Measurements from ENCODE around the gene TRIO.

Gene TRIO

GRCh38 chr5:14148483-14148882 is 5.3 kb downstream of the TRIO start:
- no peak for DNase-seq (ENCODE audit: low read depth)

- no peak for DNase-seq (ENCODE audit: low read depth)
These were observed 5.9 kb downstream of the TRIO start for GRCh38 chr5:14148890-14149671.

GRCh38 chr5:14149672-14150274 is 6.6 kb downstream of the TRIO start:
- DNase-seq (ENCODE audit: low read depth), result no peak

GRCh38 chr5:14151416-14151815 is 8.3 kb downstream of the TRIO start:
- no peak for DNase-seq (ENCODE audit: low read depth)

DNA sequence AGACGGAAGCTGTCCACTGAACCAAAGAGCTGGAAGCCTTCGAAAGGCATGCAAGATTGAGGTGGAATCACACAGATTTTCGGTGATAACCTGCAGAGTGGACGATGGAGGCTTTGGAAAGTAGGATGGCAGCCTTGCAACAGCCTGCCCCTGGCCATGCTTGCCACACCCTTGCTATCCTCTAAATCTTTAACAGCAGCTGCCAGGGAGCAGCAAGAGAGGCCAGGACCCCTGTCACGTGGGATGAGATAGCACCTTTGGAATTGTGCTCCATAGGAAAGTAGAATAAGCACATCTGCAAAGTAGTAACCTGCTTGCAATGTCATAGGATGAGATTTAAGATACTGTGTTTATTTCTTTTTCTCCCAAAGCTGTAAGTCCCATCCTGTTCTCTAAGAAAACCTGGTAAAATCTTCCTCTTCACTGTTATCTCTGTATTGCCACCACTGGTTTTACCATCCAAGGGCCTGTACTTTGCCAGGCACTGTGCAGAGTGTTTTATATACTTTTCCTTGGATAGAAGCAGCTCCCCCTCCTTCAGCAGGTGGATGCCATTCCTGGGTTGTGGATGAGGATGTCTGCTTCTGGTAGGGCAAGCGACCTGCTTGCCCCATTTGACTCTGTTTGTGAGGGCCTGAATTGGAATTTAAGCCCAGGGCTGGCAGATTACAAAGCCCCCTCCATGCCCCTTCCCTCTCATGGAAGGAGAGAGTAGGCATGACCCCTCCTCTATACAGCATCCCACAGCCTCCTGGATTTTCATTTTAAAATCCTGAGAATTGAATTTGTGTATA is 10.1 kb downstream of the TRIO start:
- no peak for DNase-seq (ENCODE audit: low read depth)

GRCh38 chr5:14153932-14154731 is 11.0 kb downstream of the TRIO start:
- DNase-seq (ENCODE audit: low read depth), result no peak

- DNase-seq (ENCODE audit: low read depth), result no peak
These were observed 11.9 kb downstream of the TRIO start for GRCh38 chr5:14155075-14155474.

GRCh38 chr5:14155739-14156138 is 12.6 kb downstream of the TRIO start:
- no peak for DNase-seq (ENCODE audit: low read depth)

DNA sequence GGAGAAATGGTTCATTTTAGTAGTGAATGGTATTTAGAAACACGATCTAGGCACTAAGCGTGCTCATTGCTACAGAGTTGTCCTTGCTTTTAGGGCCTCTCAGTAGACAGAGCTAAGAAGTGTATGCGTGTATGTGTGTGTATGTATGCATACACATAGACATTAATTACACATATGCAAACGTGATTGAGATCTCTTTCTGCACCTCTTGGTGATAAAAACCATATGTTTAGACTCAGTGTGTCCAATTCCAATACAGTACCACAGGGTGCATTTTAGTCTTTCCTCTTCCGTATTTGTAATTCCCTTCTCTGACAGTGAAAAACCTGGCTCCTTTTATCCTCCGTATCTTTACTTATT is 13.1 kb downstream of the TRIO start:
- DNase-seq (ENCODE audit: low read depth), result no peak

DNA sequence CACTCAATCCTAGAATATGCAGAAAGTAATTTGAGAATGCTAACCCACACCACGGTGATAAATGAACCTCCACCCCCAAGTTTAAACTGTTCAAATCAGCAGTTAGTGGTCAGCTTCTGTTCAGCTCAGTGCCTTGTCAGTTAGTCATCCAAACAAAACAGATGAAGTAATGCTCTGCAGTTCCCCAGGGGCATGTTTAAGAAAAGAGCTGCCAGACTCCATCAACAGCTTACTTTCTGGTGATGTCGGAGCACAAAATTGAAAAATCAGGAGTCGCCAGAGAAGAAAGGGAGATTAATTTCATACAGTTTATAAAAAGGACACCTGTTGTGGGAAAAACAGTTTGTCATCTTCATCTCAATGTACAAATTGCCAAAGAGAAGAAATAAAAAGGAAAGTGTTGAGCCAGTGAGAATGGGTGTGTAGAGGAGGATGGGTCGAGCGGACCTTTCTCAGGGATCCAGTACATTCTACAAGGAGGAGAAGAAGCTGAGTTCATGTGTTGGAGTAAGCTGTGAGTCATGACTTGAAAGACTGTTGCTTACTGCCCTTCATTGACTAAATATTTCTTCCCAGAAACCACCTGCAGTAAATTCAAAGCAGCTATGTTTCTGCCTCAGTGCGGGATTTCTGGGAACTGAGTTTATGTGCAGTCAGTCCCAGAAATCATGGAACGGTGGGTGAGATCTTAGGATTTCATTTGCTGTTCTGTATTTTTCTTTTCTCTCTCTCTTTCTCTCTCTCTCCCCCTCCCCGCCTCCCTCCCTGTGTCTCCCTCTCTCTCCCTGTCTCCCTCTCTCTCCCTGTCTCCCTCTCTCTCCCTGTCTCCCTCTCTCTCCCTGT is 13.7 kb downstream of the TRIO start:
- DNase-seq (ENCODE audit: low read depth), result peak; percentile 93

- no peak for DNase-seq (ENCODE audit: low read depth)
These were observed 14.3 kb downstream of the TRIO start for GRCh38 chr5:14157493-14157782.

DNA sequence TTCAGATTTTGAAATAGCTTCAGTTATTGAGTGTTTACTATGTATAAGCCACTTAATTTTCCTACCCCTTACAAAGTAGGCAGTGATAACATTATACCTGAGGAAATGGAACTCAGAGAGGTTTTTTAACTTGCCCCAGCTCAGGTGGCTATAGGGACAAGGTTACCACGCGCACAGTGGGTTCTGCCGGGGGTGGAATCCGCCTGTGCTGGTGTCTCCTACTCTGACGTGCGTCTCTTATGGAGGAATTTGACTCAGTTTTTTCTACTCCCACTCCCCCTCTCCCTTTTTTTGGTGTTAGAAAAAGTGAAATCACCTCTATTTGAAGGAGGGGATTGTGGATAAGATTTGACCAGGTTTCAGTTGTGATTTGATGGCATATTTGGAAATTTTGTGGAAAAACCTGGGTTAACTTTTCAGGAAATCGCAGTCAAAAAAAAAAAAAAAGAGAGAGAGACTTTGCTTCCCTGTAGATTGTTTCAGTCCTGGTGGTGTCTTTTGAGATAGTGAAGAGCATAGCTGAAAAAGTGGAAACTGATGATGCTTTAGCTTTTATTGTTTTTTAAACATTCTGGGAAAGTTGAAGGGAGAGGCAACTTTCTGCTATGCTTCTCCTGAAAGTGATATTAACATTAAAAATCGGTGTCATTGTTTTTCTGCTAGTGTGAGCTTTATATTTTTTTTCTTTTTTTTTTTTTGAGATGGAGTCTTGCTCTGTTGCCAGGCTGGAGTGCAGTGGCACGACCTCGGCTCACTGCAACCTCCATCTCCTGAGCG is 15.9 kb downstream of the TRIO start:
- DNase-seq (ENCODE audit: low read depth), result no peak

- DNase-seq (ENCODE audit: low read depth), result no peak
These were observed 18.8 kb downstream of the TRIO start for GRCh38 chr5:14161825-14162556.

- DNase-seq (ENCODE audit: low read depth), result no peak
These were observed 21.3 kb downstream of the TRIO start for GRCh38 chr5:14164164-14165163.

GRCh38 chr5:14165375-14166106 is 22.4 kb downstream of the TRIO start:
- DNase-seq (ENCODE audit: low read depth), result no peak

DNA sequence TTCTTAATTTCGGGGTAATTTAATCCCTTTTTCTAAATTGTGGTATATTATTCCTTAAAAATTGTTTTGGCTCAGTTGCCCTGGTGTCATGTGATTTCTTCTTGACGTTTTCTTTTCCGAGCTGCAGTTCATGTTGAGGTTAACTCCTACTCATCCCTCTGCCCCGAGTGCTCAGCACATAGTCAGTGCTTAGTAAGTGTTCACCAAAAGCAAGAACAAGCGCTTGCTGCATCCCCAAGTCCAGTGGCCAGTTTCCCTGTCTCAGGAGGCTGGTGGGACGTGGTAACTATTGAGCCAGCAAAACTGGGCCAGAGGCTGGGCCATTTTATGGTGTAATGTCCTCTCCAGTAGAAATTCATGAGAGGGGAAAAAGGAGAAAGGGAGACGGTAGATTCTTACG is 23.3 kb downstream of the TRIO start:
- DNase-seq (ENCODE audit: low read depth), result no peak

DNA sequence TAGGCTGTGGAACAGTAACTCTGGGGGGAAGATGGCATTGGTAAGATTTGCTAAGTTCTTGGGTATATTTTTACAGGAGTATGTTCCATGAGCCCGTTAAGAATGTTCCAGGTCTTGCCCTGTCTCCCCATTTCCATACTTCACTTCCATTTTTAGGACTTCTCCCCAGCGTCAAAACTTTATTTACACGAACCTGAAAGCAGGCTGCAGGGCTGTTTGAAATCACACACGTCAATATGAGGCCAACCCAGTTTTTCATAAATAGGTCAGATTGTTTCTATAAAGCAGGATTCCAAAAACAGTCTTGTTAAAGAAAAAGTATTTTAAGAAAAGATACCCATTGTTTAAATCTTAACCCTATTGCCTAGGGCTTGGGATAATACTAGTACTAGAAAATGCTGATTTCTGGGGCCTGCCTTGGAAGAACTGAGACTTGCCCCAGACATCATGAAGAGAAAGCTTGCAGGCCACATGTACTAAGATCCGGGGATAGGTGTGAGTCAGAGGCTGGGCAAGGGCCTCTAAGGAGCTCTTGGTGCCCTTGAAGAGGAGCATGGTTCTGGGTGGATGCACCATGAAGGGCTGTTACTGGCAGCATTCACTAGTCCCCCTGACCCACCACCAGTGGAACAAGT is 24.2 kb downstream of the TRIO start:
- DNase-seq (ENCODE audit: low read depth), result no peak
